ENCODE results near the gene PLCL1. TPM values are rescaled to one million over a fixed set of nuclear protein-coding genes. Genes with fewer than 3 reads are reported as not detected.

Gene PLCL1
- total and polyA plus RNA-seq, 2 donors (not counting 3 experiments of a cell fraction or from before 2014, with no cell fraction given), result 0.79 to 3.4 TPM

DNA sequence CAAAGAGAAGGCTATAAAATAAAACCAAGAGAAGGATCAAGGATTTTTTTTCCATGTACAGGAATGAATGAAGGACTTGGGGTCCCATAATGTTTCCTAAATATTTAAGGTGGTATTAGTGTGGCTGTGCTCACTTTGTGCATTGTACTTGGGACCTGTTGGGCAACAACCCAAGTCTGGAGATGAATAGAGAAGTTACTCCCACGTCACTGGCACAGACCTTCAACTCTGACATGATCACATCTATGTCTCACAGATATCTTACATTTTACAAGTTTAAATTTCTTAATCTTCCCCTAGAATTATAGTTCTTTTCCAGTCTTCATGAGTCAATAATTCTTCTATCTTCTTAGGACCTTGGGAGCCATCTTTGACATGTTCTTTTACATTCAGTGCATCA lies 133.4 kb downstream of the PLCL1 start:
- no peak for FAIRE-seq

More for the DNA sequence above, 133.4 kb downstream of the PLCL1 start:
- no peak for DNase-seq (ENCODE audit: low read depth, low spot score)
- ChIA-PET CTCF (no interaction called here), POLR2A (no interaction called here)
- intact Hi-C loops (cut with micrococcal nuclease), result no loop called here
- no peak overlapping the region for H2AFZ ChIP-seq (ENCODE audit: low read depth, low read length)
- H4K20me1 ChIP-seq (replicated peaks; ENCODE audit: control insufficient read depth, extremely low read depth, insufficient read depth, low read length), result no peaks in the 10 kb centered on the region
- TF ChIP-seq GATA2 (IDR thresholded peaks at IDR 0.05; ENCODE audit: insufficient read depth, insufficient read length, low read depth, low read length) (no peak), JUN (IDR thresholded peaks at IDR 0.05; ENCODE audit: borderline replicate concordance, insufficient read depth, insufficient read length, low read depth) (no peak), MYC (IDR thresholded peaks at IDR 0.05; ENCODE audit: low read depth, low read length) (no peak), POLR2AphosphoS5 (IDR thresholded peaks at IDR 0.05; ENCODE audit: insufficient read depth, low read depth, low read length) (no peak), FOS (IDR thresholded peaks at IDR 0.05; ENCODE audit: borderline replicate concordance, insufficient read depth, low read length) (no peak), POLR2A (IDR thresholded peaks at IDR 0.05; ENCODE audit: low read depth, low read length) (no peak), EZH2 (IDR thresholded peaks at IDR 0.05; ENCODE audit: borderline replicate concordance, low read depth, low read length, severe bottlenecking) (no peak)
- TF ChIP-seq, protein P1, sequence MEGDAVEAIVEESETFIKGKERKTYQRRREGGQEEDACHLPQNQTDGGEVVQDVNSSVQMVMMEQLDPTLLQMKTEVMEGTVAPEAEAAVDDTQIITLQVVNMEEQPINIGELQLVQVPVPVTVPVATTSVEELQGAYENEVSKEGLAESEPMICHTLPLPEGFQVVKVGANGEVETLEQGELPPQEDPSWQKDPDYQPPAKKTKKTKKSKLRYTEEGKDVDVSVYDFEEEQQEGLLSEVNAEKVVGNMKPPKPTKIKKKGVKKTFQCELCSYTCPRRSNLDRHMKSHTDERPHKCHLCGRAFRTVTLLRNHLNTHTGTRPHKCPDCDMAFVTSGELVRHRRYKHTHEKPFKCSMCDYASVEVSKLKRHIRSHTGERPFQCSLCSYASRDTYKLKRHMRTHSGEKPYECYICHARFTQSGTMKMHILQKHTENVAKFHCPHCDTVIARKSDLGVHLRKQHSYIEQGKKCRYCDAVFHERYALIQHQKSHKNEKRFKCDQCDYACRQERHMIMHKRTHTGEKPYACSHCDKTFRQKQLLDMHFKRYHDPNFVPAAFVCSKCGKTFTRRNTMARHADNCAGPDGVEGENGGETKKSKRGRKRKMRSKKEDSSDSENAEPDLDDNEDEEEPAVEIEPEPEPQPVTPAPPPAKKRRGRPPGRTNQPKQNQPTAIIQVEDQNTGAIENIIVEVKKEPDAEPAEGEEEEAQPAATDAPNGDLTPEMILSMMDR (IDR thresholded peaks at IDR 0.05; ENCODE audit: extremely low read depth in 1 of 2, insufficient read depth in 1 of 2, low read depth in 1 of 2, low read length in 2 of 2), result no peak
- TF ChIP-seq, protein P2, sequence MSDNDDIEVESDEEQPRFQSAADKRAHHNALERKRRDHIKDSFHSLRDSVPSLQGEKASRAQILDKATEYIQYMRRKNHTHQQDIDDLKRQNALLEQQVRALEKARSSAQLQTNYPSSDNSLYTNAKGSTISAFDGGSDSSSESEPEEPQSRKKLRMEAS (IDR thresholded peaks at IDR 0.05; ENCODE audit: insufficient read depth, insufficient read length), result no peak
- no peaks in the 10 kb centered on the region for H3K9me3 ChIP-seq (replicated peaks; ENCODE audit: control insufficient read depth, insufficient read depth, low read length)
- H3K79me2 ChIP-seq (ENCODE audit: control insufficient read depth, insufficient read depth, low read length), result no peaks in the 10 kb centered on the region
- BruUV-seq (replicated peaks), result no TSS peak
- H3K9me1 ChIP-seq (replicated peaks; ENCODE audit: control insufficient read depth, extremely low read depth, insufficient read depth, low read length), result no peaks in the 10 kb centered on the region
- H3K27ac ChIP-seq (ENCODE audit: insufficient read depth, low read depth, low read length), result no peak overlapping the region
- no peaks in the 10 kb centered on the region for H3K4me1 ChIP-seq (ENCODE audit: control insufficient read depth, extremely low read depth, insufficient read depth, low read length)
- H3K27me3 ChIP-seq (ENCODE audit: control insufficient read depth in 2 of 2, insufficient read depth in 2 of 2, low read length in 2 of 2), result no peaks in the 10 kb centered on the region
- no peak overlapping the region for H3K4me2 ChIP-seq (ENCODE audit: insufficient read depth, low read length)
- H3K4me3 ChIP-seq (replicated peaks in 1 of 3; ENCODE audit: insufficient read depth in 1 of 3, low read depth in 1 of 3, low read length in 3 of 3), result no peak overlapping the region
- no peak overlapping the region for H3K9ac ChIP-seq (replicated peaks; ENCODE audit: extremely low read depth, insufficient read depth, low read length)
- dilution Hi-C loops (cut with MboI; ENCODE audit: extremely low pct_ligation_motif_present, low sequenced_read_pairs), result no loop called here
- no peaks in the 10 kb centered on the region for H3K36me3 ChIP-seq (ENCODE audit: control insufficient read depth in 2 of 2, extremely low read depth in 1 of 2, insufficient read depth in 2 of 2, low read length in 2 of 2)
